ENCODE data around the gene CITED2. TPM values are rescaled to one million over a fixed set of nuclear protein-coding genes. Genes with fewer than 3 reads are reported as not detected.

CITED2 gene
- total RNA-seq, 1 donor from 2014 or later = 10.3 TPM

GRCh38 chr6:139398658-139399057 lies 24.2 kb upstream of the CITED2 start:
- no peak overlapping the region for H3K4me3 ChIP-seq (ENCODE audit: low read depth, low read length)
- no peak for DNase-seq (ENCODE audit: low read depth)
- TF ChIP-seq CTCF (IDR thresholded peaks at IDR 0.05; ENCODE audit: insufficient read depth, low read length, severe bottlenecking) = no peak
- no peaks in the 10 kb centered on the region for H3K36me3 ChIP-seq (ENCODE audit: control insufficient read depth, insufficient read depth, low read length)
- no peaks in the 10 kb centered on the region for H3K27me3 ChIP-seq (ENCODE audit: control insufficient read depth, insufficient read depth, low read length)
- FAIRE-seq = no peak

GRCh38 chr6:139395891-139396301 lies 21.4 kb upstream of the CITED2 start:
- no peak for DNase-seq (ENCODE audit: low read depth)
- no peaks in the 10 kb centered on the region for H3K36me3 ChIP-seq (ENCODE audit: control insufficient read depth, insufficient read depth, low read length)
- FAIRE-seq = no peak
- H3K27me3 ChIP-seq (ENCODE audit: control insufficient read depth, insufficient read depth, low read length) = no peaks in the 10 kb centered on the region
- TF ChIP-seq CTCF (IDR thresholded peaks at IDR 0.05; ENCODE audit: insufficient read depth, low read length, severe bottlenecking) = no peak
- no peak overlapping the region for H3K4me3 ChIP-seq (ENCODE audit: low read depth, low read length)

GRCh38 chr6:139395371-139395770 lies 20.9 kb upstream of the CITED2 start:
- no peak for FAIRE-seq
- DNase-seq (ENCODE audit: low read depth) = no peak
- no peak overlapping the region for H3K4me3 ChIP-seq (ENCODE audit: low read depth, low read length)
- TF ChIP-seq CTCF (IDR thresholded peaks at IDR 0.05; ENCODE audit: insufficient read depth, low read length, severe bottlenecking) = no peak
- no peaks in the 10 kb centered on the region for H3K36me3 ChIP-seq (ENCODE audit: control insufficient read depth, insufficient read depth, low read length)
- H3K27me3 ChIP-seq (ENCODE audit: control insufficient read depth, insufficient read depth, low read length) = no peaks in the 10 kb centered on the region

- no peak overlapping the region for H3K4me3 ChIP-seq (ENCODE audit: low read depth, low read length)
- TF ChIP-seq CTCF (IDR thresholded peaks at IDR 0.05; ENCODE audit: insufficient read depth, low read length, severe bottlenecking) = no peak
- FAIRE-seq (no peak), DNase-seq (ENCODE audit: low read depth) (no peak)
- no peaks in the 10 kb centered on the region for H3K27me3 ChIP-seq (ENCODE audit: control insufficient read depth, insufficient read depth, low read length)
- no peaks in the 10 kb centered on the region for H3K36me3 ChIP-seq (ENCODE audit: control insufficient read depth, insufficient read depth, low read length)
Observed at GRCh38 chr6:139394027-139394649, 19.7 kb upstream of the CITED2 start.

GRCh38 chr6:139392794-139393193 lies 18.3 kb upstream of the CITED2 start:
- peak; percentile 37 for DNase-seq (ENCODE audit: low read depth)
- no peak for TF ChIP-seq CTCF (IDR thresholded peaks at IDR 0.05; ENCODE audit: insufficient read depth, low read length, severe bottlenecking)
- Histone ChIP-seq H3K27me3 (ENCODE audit: control insufficient read depth, insufficient read depth, low read length) (no peaks in the 10 kb centered on the region), H3K36me3 (ENCODE audit: control insufficient read depth, insufficient read depth, low read length) (no peaks in the 10 kb centered on the region), H3K4me3 (ENCODE audit: low read depth, low read length) (no peak overlapping the region)
- no peak for FAIRE-seq

- Histone ChIP-seq H3K36me3 (ENCODE audit: control insufficient read depth, insufficient read depth, low read length) (no peaks in the 10 kb centered on the region), H3K27me3 (ENCODE audit: control insufficient read depth, insufficient read depth, low read length) (no peaks in the 10 kb centered on the region), H3K4me3 (ENCODE audit: low read depth, low read length) (no peak overlapping the region)
- FAIRE-seq = no peak
- DNase-seq (ENCODE audit: low read depth) = no peak
- TF ChIP-seq CTCF (IDR thresholded peaks at IDR 0.05; ENCODE audit: insufficient read depth, low read length, severe bottlenecking) = no peak
Observed at GRCh38 chr6:139391709-139392108, 17.3 kb upstream of the CITED2 start.

Data from bronchial epithelial cell (primary cell).